Karpas-422 (cell line): ENCODE data around the gene BHLHE40. TPM values are rescaled to one million over a fixed set of nuclear protein-coding genes. Genes with fewer than 3 reads are reported as not detected.

Experiments
- DNase-seq: peaks from one replicate; pipeline ENCODE4 v3.0.0-alpha.2; 2015
- H2AFZ ChIP-seq: fragments of 200-600 bp; sonication (generic); 2 replicates; pipeline ENCODE4 v1.6.1; 2014; ENCODE audit warnings: antibody characterized with exemption, low read length, mixed read lengths
- H3K27ac ChIP-seq: fragments of 200-600 bp; sonication (generic); 2 replicates; pipeline ENCODE4 v1.5.1; 2014; ENCODE audit warnings: mild to moderate bottlenecking, low read length, moderate library complexity
- H3K27me3 ChIP-seq: fragments of 200-600 bp; sonication (generic); 2 replicates; pipeline ENCODE4 v1.6.1; 2014; ENCODE audit warnings: low read length, mixed read lengths
- H3K36me3 ChIP-seq: fragments of 200-600 bp; sonication (generic); 2 replicates; pipeline ENCODE4 v1.6.1; 2014; ENCODE audit warnings: low read length, mixed read lengths; ENCODE audit not compliant: insufficient read depth
- H3K4me1 ChIP-seq: fragments of 200-600 bp; sonication (generic); 2 replicates; pipeline ENCODE4 v1.6.1; 2014; ENCODE audit warnings: mild to moderate bottlenecking, low read length, mixed read lengths
- H3K4me2 ChIP-seq: fragments of 200-600 bp; sonication (generic); 2 replicates; pipeline ENCODE4 v1.6.1; 2014; ENCODE audit warnings: low read length, low read depth, mild to moderate bottlenecking; ENCODE audit not compliant: poor library complexity, severe bottlenecking
- H3K4me3 ChIP-seq: fragments of 200-600 bp; sonication (generic); 2 replicates; pipeline ENCODE4 v1.5.1; 2014; ENCODE audit warnings: mild to moderate bottlenecking, antibody characterized with exemption, low read length, mixed read lengths
- H3K79me2 ChIP-seq: fragments of 200-600 bp; sonication (generic); 2 replicates; pipeline ENCODE4 v1.6.1; 2014; ENCODE audit warnings: mild to moderate bottlenecking, low read length, mixed read lengths
- H3K9ac ChIP-seq: fragments of 200-600 bp; sonication (generic); 2 replicates; pipeline ENCODE4 v1.6.0; 2014; ENCODE audit warnings: low read length
- H3K9me2 ChIP-seq: fragments of 200-600 bp; sonication (generic), shearing (Covaris generic); replicated peaks from 2 replicates; pipeline ENCODE4 v1.6.0; 2014; ENCODE audit warnings: mild to moderate bottlenecking, low read length, moderate library complexity; ENCODE audit not compliant: insufficient read depth
- H3K9me3 ChIP-seq: fragments of 300-700, 200-600 bp; sonication (generic); 2 replicates; pipeline ENCODE4 v1.6.1; 2014; ENCODE audit warnings: low read length, mixed read lengths
- H4K20me1 ChIP-seq: fragments of 200-600 bp; sonication (generic); 2 replicates; pipeline ENCODE4 v1.6.1; 2014; ENCODE audit warnings: mild to moderate bottlenecking, antibody characterized with exemption, low read length, low read depth; ENCODE audit not compliant: insufficient read depth
- total RNA-seq: library from RNA; depleted of rRNA; stranded (reverse); fragments of >200 nt; shearing (Covaris generic); gene quantifications from 2 replicates; pipeline ENCODE4 v1.2.3, GENCODE V29; 2014; ENCODE audit warnings: low replicate concordance; rRNA removed

BHLHE40 gene
- total RNA-seq, 1 experiment from 2014 or later: 0.86 TPM

DNA sequence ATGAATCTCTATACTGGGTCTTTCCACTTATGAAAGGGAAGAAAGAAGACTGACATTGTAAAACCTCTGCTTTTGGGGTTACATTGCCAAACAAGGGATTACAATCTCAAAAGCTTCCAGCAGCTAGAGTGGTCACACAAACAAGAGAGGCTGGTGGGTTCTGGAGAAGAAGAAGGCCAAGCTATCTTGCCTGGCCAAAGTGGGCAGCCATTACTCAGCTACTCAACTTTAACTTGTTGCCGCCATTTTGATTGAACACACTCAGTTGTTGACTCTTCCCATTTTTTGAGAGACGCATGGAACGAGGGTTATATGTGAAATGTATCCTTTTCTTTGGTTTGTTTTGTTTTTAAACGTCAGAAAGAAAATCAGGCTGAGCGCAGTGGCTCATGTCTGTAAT is 50.9 kb downstream of the BHLHE40 start:
- Histone ChIP-seq H3K4me2 (no peak overlapping the region), H3K27ac (no peak overlapping the region), H3K9me2 (no peaks in the 10 kb centered on the region), H3K9me3 (no peaks in the 10 kb centered on the region), H2AFZ (no peak overlapping the region), H3K9ac (no peak overlapping the region), H3K4me3 (no peak overlapping the region), H3K36me3 (no peaks in the 10 kb centered on the region), H3K27me3 (no peaks in the 10 kb centered on the region), H3K4me1 (no peaks in the 10 kb centered on the region), H4K20me1 (no peaks in the 10 kb centered on the region), H3K79me2 (no peaks in the 10 kb centered on the region)
- DNase-seq: no peak

DNA sequence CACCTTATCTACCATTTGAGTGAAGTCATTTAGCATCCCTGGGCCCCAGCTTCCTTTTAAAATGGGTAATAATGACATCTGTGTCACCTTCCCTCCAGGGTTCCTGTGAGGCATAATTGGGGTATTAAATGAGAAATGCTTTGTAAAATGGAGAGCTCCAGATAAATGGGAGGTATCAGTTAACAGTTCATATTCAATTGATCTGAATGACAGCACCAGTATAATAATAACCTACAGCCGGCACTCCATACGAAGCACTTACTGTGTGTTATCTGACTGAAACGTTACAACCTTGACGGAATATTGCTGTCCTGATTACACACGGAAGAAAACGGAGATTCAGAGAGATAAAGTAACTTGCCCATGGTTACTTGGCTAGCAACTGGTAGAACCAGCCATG is 53.6 kb downstream of the BHLHE40 start:
- H4K20me1 ChIP-seq: no peaks in the 10 kb centered on the region
- no peak for DNase-seq
- H3K27ac ChIP-seq: no peak overlapping the region
- no peak overlapping the region for H3K4me2 ChIP-seq
- H3K36me3 ChIP-seq: no peaks in the 10 kb centered on the region
- no peaks in the 10 kb centered on the region for H3K27me3 ChIP-seq
- H3K9me2 ChIP-seq: no peaks in the 10 kb centered on the region
- no peaks in the 10 kb centered on the region for H3K79me2 ChIP-seq
- H3K9me3 ChIP-seq: no peaks in the 10 kb centered on the region
- H3K4me1 ChIP-seq: no peaks in the 10 kb centered on the region
- H3K4me3 ChIP-seq: no peak overlapping the region
- H2AFZ ChIP-seq: no peak overlapping the region
- no peak overlapping the region for H3K9ac ChIP-seq

Other genes starting within 250 kb of the BHLHE40 start
- gene ARL8B, start 142.9 kb downstream of the BHLHE40 start, total RNA-seq: 20.9 and 52.4 TPM in 2 replicates
- 68.8 and 134 TPM in 2 replicates for gene EDEM1, start 208.3 kb downstream of the BHLHE40 start, total RNA-seq